ENCODE results near the gene SNAPC4. TPM values are rescaled to one million over a fixed set of nuclear protein-coding genes. Genes with fewer than 3 reads are reported as not detected.

SNAPC4 gene
- total RNA-seq, 1 experiment from 2014 or later = 29.7 TPM

- Histone ChIP-seq H3K23ac (ENCODE audit: insufficient read length, low read depth, low read length) (no peak overlapping the region), H3K9ac (ENCODE audit: extremely low read depth, insufficient read length, low read length) (no peak overlapping the region), H2BK5ac (ENCODE audit: insufficient read length, low read length) (no peak overlapping the region), H4K8ac (replicated peaks; ENCODE audit: insufficient read length, low read depth, low read length) (no peak overlapping the region), H3K18ac (ENCODE audit: insufficient read length, low read depth, low read length) (no peak overlapping the region), H3K4me1 (ENCODE audit: insufficient read depth, low read length) (no peaks in the 10 kb centered on the region), H2BK12ac (ENCODE audit: insufficient read length, low read depth, low read length) (no peak overlapping the region), H3K4me2 (ENCODE audit: insufficient read depth, insufficient read length, low read length) (no peak overlapping the region), H2BK20ac (ENCODE audit: low read depth, low read length, poor library complexity, severe bottlenecking) (no peak overlapping the region), H3K79me1 (ENCODE audit: insufficient read depth, low read depth, low read length, poor library complexity, severe bottlenecking) (no peaks in the 10 kb centered on the region), H3K27me3 (ENCODE audit: insufficient read depth, low read length) (no peaks in the 10 kb centered on the region), H2AK5ac (ENCODE audit: insufficient read length, low read length) (no peak overlapping the region), H4K91ac (ENCODE audit: insufficient read length, low read depth, low read length) (no peak overlapping the region), H2BK15ac (ENCODE audit: low read depth, low read length) (no peak overlapping the region), H4K20me1 (ENCODE audit: control insufficient read depth, insufficient read depth, insufficient read length) (no peaks in the 10 kb centered on the region), H3K14ac (ENCODE audit: insufficient read depth, low read length) (no peak overlapping the region), H3K4ac (ENCODE audit: low read depth, low read length) (no peak overlapping the region), H3K27ac (ENCODE audit: insufficient read length, low read depth, low read length) (no peak overlapping the region), H2AFZ (ENCODE audit: low read length) (no peak overlapping the region), H3T11ph (ENCODE audit: low read length) (no peak overlapping the region), H4K5ac (ENCODE audit: insufficient read length, low read depth, low read length) (no peak overlapping the region), H3K56ac (ENCODE audit: insufficient read length, low read depth, low read length) (no peak overlapping the region), H3K9me3 (ENCODE audit: control insufficient read depth, low read depth, low read length) (no peaks in the 10 kb centered on the region), H3K79me2 (ENCODE audit: insufficient read depth, low read length) (no peaks in the 10 kb centered on the region), H2BK120ac (ENCODE audit: low read depth, low read length, poor library complexity, severe bottlenecking) (no peak overlapping the region), H3K23me2 (ENCODE audit: insufficient read length, low read depth, low read length, poor library complexity, severe bottlenecking) (no peaks in the 10 kb centered on the region)
- no peak for DNase-seq
- Mint-ChIP-seq H3K27ac (no peak overlapping the region), H3K36me3 (ENCODE audit: insufficient read depth in 1 of 3, low read depth in 3 of 3) (peaks cover 0 to 10% (median 0%) of the 10 kb centered on the region in 3 experiments; a peak in 3 of 7 replicates), H3K9me3 (no peaks in the 10 kb centered on the region), H3K4me1 (peaks cover 3 to 5% of the 10 kb centered on the region in 2 experiments; a peak in 1 of 4 replicates), H3K27me3 (ENCODE audit: low read depth) (peaks cover 1% of the 10 kb centered on the region; the same call in 1 of the 2 replicates), H3K4me3 (no peak overlapping the region; a peak in 1 of 5 replicates)
- no CpG with 5 or more reads among the region's 26 CpGs for WGBS (ENCODE audit: extremely low coverage, insufficient read length, low lambda C conversion rate)
- TF ChIP-seq CTCF (conservative IDR thresholded peaks at IDR 0.05) = no peak
Observed at GRCh38 chr9:136361754-136362449, 38.1 kb downstream of the SNAPC4 start.
